Measurements from ENCODE around the gene ACADVL.

GRCh38 chr17:7241090-7241733 is 21.5 kb downstream of the ACADVL start:
- TF ChIP-seq CTCF (IDR thresholded peaks at IDR 0.05; ENCODE audit: insufficient read depth, low read length, poor library complexity, severe bottlenecking) (no peak), EZH2phosphoT487 (conservative IDR thresholded peaks at IDR 0.05; ENCODE audit: low read length) (no peak)
